Measurements from ENCODE around the gene CTDP1. TPM values are rescaled to one million over a fixed set of nuclear protein-coding genes. Genes with fewer than 3 reads are reported as not detected.

The CTDP1 gene
- total RNA-seq, 1 experiment from 2014 or later: 16.1 TPM

- Histone ChIP-seq H3K9me3 (no peaks in the 10 kb centered on the region), H3K27me3 (replicated peaks; ENCODE audit: control insufficient read depth, insufficient read depth, low read length) (no peaks in the 10 kb centered on the region), H3K36me3 (ENCODE audit: control insufficient read depth, insufficient read depth, low read length) (no peaks in the 10 kb centered on the region), H3K4me3 (ENCODE audit: low read depth, low read length) (no peak overlapping the region), H3K4me1 (no peaks in the 10 kb centered on the region)
- H3K27me3 Mint-ChIP-seq (ENCODE audit: insufficient read depth, unreplicated experiment): peaks cover 2% of the 10 kb centered on the region
- no peaks in the 10 kb centered on the region for H3K36me3 Mint-ChIP-seq (ENCODE audit: insufficient read depth, unreplicated experiment)
- no TSS peak for BruUV-seq (replicated peaks)
- POLR2A ChIA-PET: no interaction called here
- intact Hi-C loops (cut with micrococcal nuclease; ENCODE audit: unreplicated experiment): no loop called here
- no peak overlapping the region for H3K4me3 Mint-ChIP-seq (ENCODE audit: unreplicated experiment)
- no peak for DNase-seq
- CTCF ChIA-PET: no interaction called here
- peaks cover 9% of the 10 kb centered on the region for H3K9me3 Mint-ChIP-seq (ENCODE audit: unreplicated experiment)
- TF ChIP-seq CTCF (IDR thresholded peaks at IDR 0.05; ENCODE audit: insufficient read depth in 1 of 2, low read depth in 1 of 2, low read length in 1 of 2, severe bottlenecking in 1 of 2, unreplicated experiment in 1 of 2): no peak
- H3K4me1 Mint-ChIP-seq (ENCODE audit: low read depth, unreplicated experiment): no peaks in the 10 kb centered on the region
- no peak overlapping the region for H3K27ac Mint-ChIP-seq (ENCODE audit: unreplicated experiment)
These were observed 115.2 kb downstream of the CTDP1 start for GRCh38 chr18:79794846-79795245.

GRCh38 chr18:79795446-79795845 lies 115.8 kb downstream of the CTDP1 start:
- BruUV-seq (replicated peaks): no TSS peak

GRCh38 chr18:79796016-79796415 lies 116.4 kb downstream of the CTDP1 start:
- H3K36me3 Mint-ChIP-seq (ENCODE audit: insufficient read depth, unreplicated experiment): no peaks in the 10 kb centered on the region
- no peak overlapping the region for H3K27ac Mint-ChIP-seq (ENCODE audit: unreplicated experiment)
- Histone ChIP-seq H3K27me3 (replicated peaks; ENCODE audit: control insufficient read depth, insufficient read depth, low read length) (no peaks in the 10 kb centered on the region), H3K9me3 (no peaks in the 10 kb centered on the region), H3K4me1 (no peaks in the 10 kb centered on the region), H3K36me3 (ENCODE audit: control insufficient read depth, insufficient read depth, low read length) (no peaks in the 10 kb centered on the region), H3K4me3 (ENCODE audit: low read depth, low read length) (no peak overlapping the region)
- peaks cover 9% of the 10 kb centered on the region for H3K9me3 Mint-ChIP-seq (ENCODE audit: unreplicated experiment)
- H3K4me3 Mint-ChIP-seq (ENCODE audit: unreplicated experiment): no peak overlapping the region
- ChIA-PET CTCF (no interaction called here), POLR2A (no interaction called here)
- no TSS peak for BruUV-seq (replicated peaks)
- peaks cover 2% of the 10 kb centered on the region for H3K27me3 Mint-ChIP-seq (ENCODE audit: insufficient read depth, unreplicated experiment)
- intact Hi-C loops (cut with micrococcal nuclease; ENCODE audit: unreplicated experiment): no loop called here
- no peak for TF ChIP-seq CTCF (IDR thresholded peaks at IDR 0.05; ENCODE audit: insufficient read depth in 1 of 2, low read depth in 1 of 2, low read length in 1 of 2, severe bottlenecking in 1 of 2, unreplicated experiment in 1 of 2)
- DNase-seq: no peak
- no peaks in the 10 kb centered on the region for H3K4me1 Mint-ChIP-seq (ENCODE audit: low read depth, unreplicated experiment)

More at GRCh38 chr18:79795446-79795845, 115.8 kb downstream of the CTDP1 start:
- Mint-ChIP-seq H3K27me3 (ENCODE audit: insufficient read depth, unreplicated experiment) (peaks cover 2% of the 10 kb centered on the region), H3K4me3 (ENCODE audit: unreplicated experiment) (no peak overlapping the region), H3K27ac (ENCODE audit: unreplicated experiment) (no peak overlapping the region), H3K36me3 (ENCODE audit: insufficient read depth, unreplicated experiment) (no peaks in the 10 kb centered on the region), H3K4me1 (ENCODE audit: low read depth, unreplicated experiment) (no peaks in the 10 kb centered on the region), H3K9me3 (ENCODE audit: unreplicated experiment) (peaks cover 9% of the 10 kb centered on the region)
- no peak overlapping the region for H3K4me3 ChIP-seq (ENCODE audit: low read depth, low read length)
- intact Hi-C loops (cut with micrococcal nuclease; ENCODE audit: unreplicated experiment): no loop called here
- H3K4me1 ChIP-seq: no peaks in the 10 kb centered on the region
- ChIA-PET POLR2A (no interaction called here), CTCF (no interaction called here)
- no peaks in the 10 kb centered on the region for H3K36me3 ChIP-seq (ENCODE audit: control insufficient read depth, insufficient read depth, low read length)
- no peak for TF ChIP-seq CTCF (IDR thresholded peaks at IDR 0.05; ENCODE audit: insufficient read depth in 1 of 2, low read depth in 1 of 2, low read length in 1 of 2, severe bottlenecking in 1 of 2, unreplicated experiment in 1 of 2)
- no peak for DNase-seq
- no peaks in the 10 kb centered on the region for H3K27me3 ChIP-seq (replicated peaks; ENCODE audit: control insufficient read depth, insufficient read depth, low read length)
- no peaks in the 10 kb centered on the region for H3K9me3 ChIP-seq
